Fibroblast of pulmonary artery (primary cell): ENCODE data around the gene NTM.

Experiments
- DNase-seq: peaks from one replicate; pipeline ENCODE4 v3.0.0-alpha.2; 2010; ENCODE audit warnings: low read depth
- H3K4me3 ChIP-seq: replicated peaks from 2 replicates; pipeline ENCODE4 v1.5.1; 2011; ENCODE audit warnings: low read depth, mild to moderate bottlenecking, control low read depth, low read length, moderate library complexity
- TF ChIP-seq, protein P1 (sequence below): IDR thresholded peaks from 2 replicates; pipeline ENCODE4 v1.5.1; 2011; ENCODE audit warnings: mild to moderate bottlenecking, control low read depth, low read length, inconsistent platforms; ENCODE audit errors: missing control alignments

The NTM gene

GRCh38 chr11:131534611-131535010, 164.2 kb downstream of the NTM start:
- TF ChIP-seq, protein P1, sequence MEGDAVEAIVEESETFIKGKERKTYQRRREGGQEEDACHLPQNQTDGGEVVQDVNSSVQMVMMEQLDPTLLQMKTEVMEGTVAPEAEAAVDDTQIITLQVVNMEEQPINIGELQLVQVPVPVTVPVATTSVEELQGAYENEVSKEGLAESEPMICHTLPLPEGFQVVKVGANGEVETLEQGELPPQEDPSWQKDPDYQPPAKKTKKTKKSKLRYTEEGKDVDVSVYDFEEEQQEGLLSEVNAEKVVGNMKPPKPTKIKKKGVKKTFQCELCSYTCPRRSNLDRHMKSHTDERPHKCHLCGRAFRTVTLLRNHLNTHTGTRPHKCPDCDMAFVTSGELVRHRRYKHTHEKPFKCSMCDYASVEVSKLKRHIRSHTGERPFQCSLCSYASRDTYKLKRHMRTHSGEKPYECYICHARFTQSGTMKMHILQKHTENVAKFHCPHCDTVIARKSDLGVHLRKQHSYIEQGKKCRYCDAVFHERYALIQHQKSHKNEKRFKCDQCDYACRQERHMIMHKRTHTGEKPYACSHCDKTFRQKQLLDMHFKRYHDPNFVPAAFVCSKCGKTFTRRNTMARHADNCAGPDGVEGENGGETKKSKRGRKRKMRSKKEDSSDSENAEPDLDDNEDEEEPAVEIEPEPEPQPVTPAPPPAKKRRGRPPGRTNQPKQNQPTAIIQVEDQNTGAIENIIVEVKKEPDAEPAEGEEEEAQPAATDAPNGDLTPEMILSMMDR: no peak
- no peak overlapping the region for H3K4me3 ChIP-seq

DNA sequence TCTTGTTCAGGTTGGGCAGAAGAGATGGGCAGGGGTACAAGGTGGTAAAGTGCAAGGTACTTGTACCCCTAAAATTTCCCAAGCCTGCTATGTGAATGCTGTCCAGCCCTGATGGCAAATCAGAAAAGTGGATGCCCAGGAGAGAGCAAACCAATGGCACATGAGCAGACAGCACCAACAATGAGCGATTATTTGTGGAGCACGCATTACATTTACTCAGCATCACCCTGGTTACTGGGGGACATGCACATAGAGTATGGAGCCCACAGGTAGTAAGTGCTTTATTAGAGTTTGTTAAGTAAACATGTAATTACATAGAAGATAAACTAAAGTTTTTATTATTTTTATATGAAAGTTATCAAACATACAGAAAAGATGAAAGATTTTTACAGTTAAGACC, 165.7 kb downstream of the NTM start:
- no peak overlapping the region for H3K4me3 ChIP-seq
- TF ChIP-seq, protein P1: no peak

More at GRCh38 chr11:131534611-131535010, 164.2 kb downstream of the NTM start:
- no peak for DNase-seq

DNA sequence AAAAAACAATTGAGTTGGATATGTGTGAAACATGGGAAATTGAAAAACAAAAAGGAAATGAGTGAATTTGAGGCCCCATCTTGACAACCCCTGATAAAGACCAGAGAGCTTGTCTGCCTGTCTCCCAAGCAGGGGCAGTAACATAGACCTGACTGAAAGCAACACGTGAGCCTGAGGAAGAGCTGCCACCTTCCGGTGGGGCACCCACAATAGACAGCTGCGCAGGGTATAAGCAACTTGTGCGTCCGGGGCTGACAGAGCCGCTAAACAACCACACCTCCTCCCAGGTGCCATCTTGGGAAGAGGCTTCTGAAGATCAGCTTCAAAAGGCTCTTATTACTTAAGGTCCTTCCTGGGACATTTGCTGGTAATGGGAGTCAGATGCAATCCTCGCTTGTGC, 166.8 kb downstream of the NTM start:
- H3K4me3 ChIP-seq: no peak overlapping the region
- no peak for DNase-seq
- TF ChIP-seq, protein P1: no peak

More for the DNA sequence above, 165.7 kb downstream of the NTM start:
- no peak for DNase-seq

DNA sequence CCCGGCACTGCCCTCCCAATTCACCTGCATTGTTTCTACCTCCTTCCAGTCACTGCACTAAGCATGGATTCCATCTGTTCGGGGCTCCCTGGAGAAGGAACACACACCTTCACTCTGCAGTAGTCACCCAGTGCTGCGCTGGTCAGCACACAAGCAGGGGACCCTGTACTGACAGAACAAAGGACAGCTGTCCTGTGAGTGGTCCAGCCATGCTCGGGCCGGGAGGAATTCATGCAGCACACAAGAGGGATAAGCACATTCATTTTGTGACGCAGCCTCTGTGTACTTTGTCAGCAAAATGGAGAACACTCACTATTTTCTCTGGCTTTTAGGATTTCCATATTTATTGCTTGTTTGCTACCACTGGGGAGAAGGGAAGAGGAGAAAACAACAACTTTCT, 167.3 kb downstream of the NTM start:
- no peak for DNase-seq
- TF ChIP-seq, protein P1: no peak
- H3K4me3 ChIP-seq: no peak overlapping the region

GRCh38 chr11:131538322-131538721, 167.9 kb downstream of the NTM start:
- TF ChIP-seq, protein P1: no peak
- H3K4me3 ChIP-seq: no peak overlapping the region
- DNase-seq: no peak

- H3K4me3 ChIP-seq: no peak overlapping the region
- TF ChIP-seq, protein P1: no peak
- no peak for DNase-seq
Observed at GRCh38 chr11:131540676-131541075, 170.3 kb downstream of the NTM start.

GRCh38 chr11:131543389-131544025, 173.1 kb downstream of the NTM start:
- no peak for DNase-seq
- TF ChIP-seq, protein P1: no peak
- H3K4me3 ChIP-seq: no peak overlapping the region
